Measurements from ENCODE around the gene PAQR7.

Gene PAQR7

GRCh38 chr1:25900219-25900618 lies 24.7 kb upstream of the PAQR7 start:
- no peak for TF ChIP-seq ZFX (IDR thresholded peaks at IDR 0.05; ENCODE audit: borderline replicate concordance)
- no peak for TF ChIP-seq CTCF (IDR thresholded peaks at IDR 0.05)
- H3K27ac ChIP-seq, result no peak overlapping the region

DNA sequence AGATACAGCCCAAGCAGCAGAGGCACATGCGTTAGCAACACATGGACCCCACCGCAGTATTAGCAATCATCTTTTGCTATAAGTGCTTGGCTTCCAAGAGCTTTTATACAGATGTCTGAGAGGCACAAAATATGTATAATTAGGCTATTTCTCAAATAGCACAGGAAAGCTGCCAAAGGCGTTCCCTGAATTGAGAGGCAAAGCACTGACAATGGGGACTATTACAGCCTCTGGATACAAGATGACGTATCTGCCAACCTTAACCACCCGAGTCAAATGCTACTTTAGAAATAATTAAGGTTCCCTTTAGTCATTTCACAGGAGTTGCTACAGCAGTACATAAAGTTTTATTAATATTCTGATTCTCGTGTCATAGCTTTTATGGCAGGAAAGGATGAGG lies 24.3 kb upstream of the PAQR7 start:
- TF ChIP-seq ZFX (IDR thresholded peaks at IDR 0.05; ENCODE audit: borderline replicate concordance) (no peak), CTCF (IDR thresholded peaks at IDR 0.05) (no peak)
- H3K27ac ChIP-seq, result no peak overlapping the region

DNA sequence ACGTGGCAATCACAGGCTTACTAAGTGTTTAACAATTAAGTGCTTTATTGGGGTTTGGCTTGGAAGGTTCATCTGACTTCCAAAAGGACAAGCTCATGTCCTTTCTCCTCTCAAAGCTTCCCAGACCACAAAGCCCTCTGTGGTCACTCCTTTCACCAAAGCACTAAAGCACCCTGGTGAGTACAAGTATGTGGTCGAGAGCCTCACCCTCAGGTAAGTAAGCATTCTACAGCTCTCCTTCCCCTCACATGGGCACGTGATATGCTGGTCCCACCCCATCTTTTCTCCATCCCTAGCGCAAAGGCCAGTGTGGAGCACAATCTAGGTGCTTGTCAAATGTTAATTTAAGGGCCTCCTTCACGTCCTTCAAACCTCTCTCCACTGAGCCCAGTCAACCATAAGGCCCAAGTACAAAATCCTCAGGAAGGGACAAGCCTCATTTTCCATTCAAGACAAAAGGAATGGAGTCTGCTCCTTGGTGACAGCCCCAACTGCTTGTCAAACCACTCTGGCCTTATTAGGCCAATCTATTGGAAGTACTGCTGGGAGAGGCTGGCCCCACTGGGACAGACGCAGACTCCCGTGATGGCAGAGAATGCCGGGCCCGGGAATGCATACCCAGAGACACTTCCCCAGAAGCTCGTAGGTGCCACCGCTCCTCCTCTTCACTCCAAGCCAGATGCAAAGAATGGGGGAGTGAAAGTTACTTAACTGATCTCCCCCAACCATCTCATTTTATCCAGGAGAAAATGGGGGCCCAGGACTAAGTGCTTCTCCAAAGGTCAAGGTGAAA lies 22.9 kb upstream of the PAQR7 start:
- no peak overlapping the region for H3K27ac ChIP-seq
- TF ChIP-seq ZFX (IDR thresholded peaks at IDR 0.05; ENCODE audit: borderline replicate concordance) (no peak), CTCF (IDR thresholded peaks at IDR 0.05) (no peak)

- TF ChIP-seq ZFX (IDR thresholded peaks at IDR 0.05; ENCODE audit: borderline replicate concordance), result no peak
- TF ChIP-seq CTCF (IDR thresholded peaks at IDR 0.05), result no peak
- peak overlapping the region; percentile 42; the same call in 1 of the 2 replicates for H3K27ac ChIP-seq
Measured at GRCh38 chr1:25897754-25898153, 22.2 kb upstream of the PAQR7 start.

DNA sequence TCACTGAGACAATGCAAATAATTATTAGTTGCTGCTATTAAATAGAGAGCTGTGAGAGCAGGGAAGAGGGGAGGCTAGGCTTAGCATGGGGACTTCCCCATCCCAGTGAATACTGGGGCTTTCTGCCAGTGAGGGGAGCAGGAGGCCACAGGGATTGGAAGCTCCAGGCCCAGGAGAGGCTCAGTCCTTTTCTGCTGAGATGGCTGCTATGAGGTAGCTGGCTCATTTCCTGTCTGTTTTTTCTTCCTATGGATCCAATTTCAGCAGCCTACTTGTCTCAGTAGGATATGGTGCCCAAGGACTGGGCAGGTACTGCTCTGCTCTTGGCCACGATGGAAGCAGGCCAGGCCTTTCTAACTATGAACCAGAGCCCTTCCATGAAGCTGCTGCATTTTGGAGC lies 20.8 kb upstream of the PAQR7 start:
- peak overlapping the region; percentile 42 for H3K27ac ChIP-seq
- no peak for TF ChIP-seq ZFX (IDR thresholded peaks at IDR 0.05; ENCODE audit: borderline replicate concordance)
- no peak for TF ChIP-seq CTCF (IDR thresholded peaks at IDR 0.05)

GRCh38 chr1:25895365-25895990 lies 20.0 kb upstream of the PAQR7 start:
- peak; percentile 98 for TF ChIP-seq CTCF (IDR thresholded peaks at IDR 0.05)
- no peak for TF ChIP-seq ZFX (IDR thresholded peaks at IDR 0.05; ENCODE audit: borderline replicate concordance)
- peak overlapping the region; percentile 42 for H3K27ac ChIP-seq

DNA sequence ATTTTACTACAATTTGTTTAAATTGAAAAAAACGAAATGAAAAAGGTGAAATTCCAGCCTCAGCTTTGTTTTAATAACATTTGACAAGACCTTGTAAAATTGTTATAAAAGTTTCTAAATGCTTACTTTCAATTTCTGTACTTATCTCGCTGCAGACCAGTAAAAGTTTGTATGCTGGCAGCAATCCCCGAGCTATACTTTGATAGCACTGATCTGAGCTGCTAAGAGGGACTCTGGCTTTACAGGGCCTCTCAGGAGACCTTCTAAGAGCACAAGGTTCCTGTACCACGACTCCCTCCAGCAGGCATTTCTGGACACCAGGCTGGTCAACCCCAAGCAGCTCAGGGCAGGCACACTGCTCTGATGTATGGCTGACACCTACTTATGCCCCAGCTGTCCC lies 17.6 kb upstream of the PAQR7 start:
- no peak overlapping the region for H3K27ac ChIP-seq
- TF ChIP-seq CTCF (IDR thresholded peaks at IDR 0.05), result no peak
- no peak for TF ChIP-seq ZFX (IDR thresholded peaks at IDR 0.05; ENCODE audit: borderline replicate concordance)
